HG03196 (cell line): ENCODE measurements around the gene NSMCE1.
"Not testable (repeated sequence)": the region's sequence is repeated elsewhere in the genome, so short reads cannot be mapped to it uniquely, and the experiment has no call there.

Source experiments
- ATAC-seq: cut with Tn5 transposase; IDR thresholded peaks from one replicate; pipeline ENCODE4 v1.9.1; 2021; ENCODE audit not compliant: unreplicated experiment

Gene NSMCE1

GRCh38 chr16:27272697-27273096, 4.1 kb upstream of the NSMCE1 start:
- ATAC-seq = not testable (repeated sequence)

- ATAC-seq = no peak
Observed at GRCh38 chr16:27272076-27272475, 3.5 kb upstream of the NSMCE1 start.

GRCh38 chr16:27270349-27270748, 1.8 kb upstream of the NSMCE1 start:
- no peak for ATAC-seq

GRCh38 chr16:27269300-27270150, 953 bp upstream of the NSMCE1 start:
- ATAC-seq = no peak

- ATAC-seq = no peak
Observed at GRCh38 chr16:27267037-27267677, 1.4 kb downstream of the NSMCE1 start.

GRCh38 chr16:27265982-27266381, 2.6 kb downstream of the NSMCE1 start:
- no peak for ATAC-seq

GRCh38 chr16:27264151-27264550, 4.4 kb downstream of the NSMCE1 start:
- no peak for ATAC-seq

- ATAC-seq = not testable (repeated sequence)
Observed at GRCh38 chr16:27262904-27263423, 5.6 kb downstream of the NSMCE1 start.

- no peak for ATAC-seq
Observed at GRCh38 chr16:27259710-27260109, 8.9 kb downstream of the NSMCE1 start.

GRCh38 chr16:27258241-27258734, 10.3 kb downstream of the NSMCE1 start:
- ATAC-seq = no peak

GRCh38 chr16:27257271-27257670, 11.3 kb downstream of the NSMCE1 start:
- no peak for ATAC-seq

GRCh38 chr16:27256861-27257260, 11.7 kb downstream of the NSMCE1 start:
- ATAC-seq = no peak

- ATAC-seq = peak; percentile 74
Observed at GRCh38 chr16:27254262-27254811, 14.2 kb downstream of the NSMCE1 start.

GRCh38 chr16:27253526-27253930, 15.0 kb downstream of the NSMCE1 start:
- ATAC-seq = no peak

GRCh38 chr16:27252206-27252585, 16.4 kb downstream of the NSMCE1 start:
- ATAC-seq = no peak

- no peak for ATAC-seq
Observed at GRCh38 chr16:27251541-27252205, 16.9 kb downstream of the NSMCE1 start.

- ATAC-seq = not testable (repeated sequence)
Observed at GRCh38 chr16:27248886-27249285, 19.7 kb downstream of the NSMCE1 start.

- ATAC-seq = no peak
Observed at GRCh38 chr16:27248036-27248435, 20.5 kb downstream of the NSMCE1 start.

GRCh38 chr16:27247076-27247475, 21.5 kb downstream of the NSMCE1 start:
- ATAC-seq = not testable (repeated sequence)

- ATAC-seq = no peak
Observed at GRCh38 chr16:27246439-27246838, 22.1 kb downstream of the NSMCE1 start.
